Measurements from ENCODE around the gene ERP29.
"Not testable (repeated sequence)": the region's sequence is repeated elsewhere in the genome, so short reads cannot be mapped to it uniquely, and the experiment has no call there.

Gene ERP29

GRCh38 chr12:111995782-111996480, 17.3 kb upstream of the ERP29 start:
- Histone ChIP-seq H3K23ac (ENCODE audit: low read depth, low read length, poor library complexity) (no peak overlapping the region), H3K79me1 (ENCODE audit: low read depth, low read length) (no peaks in the 10 kb centered on the region), H3K4me1 (ENCODE audit: control insufficient read depth in 2 of 2, insufficient read depth in 1 of 2, low read depth in 1 of 2, low read length in 2 of 2) (no peaks in the 10 kb centered on the region), H3K4me2 (ENCODE audit: insufficient read depth, low read length, poor library complexity, severe bottlenecking) (no peak overlapping the region), H3K9me3 (replicated peaks in 1 of 2; ENCODE audit: control insufficient read depth in 2 of 2, insufficient read depth in 1 of 2, low read depth in 1 of 2, low read length in 2 of 2) (no peaks in the 10 kb centered on the region), H3K36me3 (replicated peaks in 1 of 2; ENCODE audit: control insufficient read depth in 2 of 2, insufficient read depth in 2 of 2, low read length in 2 of 2) (peaks cover 0 to 4% of the 10 kb centered on the region in 2 donors), H3K9ac (ENCODE audit: low read depth, low read length, poor library complexity) (no peak overlapping the region), H2AFZ (ENCODE audit: low read length) (no peak overlapping the region), H2BK15ac (ENCODE audit: low read length) (no peak overlapping the region), H3K27ac (replicated peaks; ENCODE audit: low read length) (no peak overlapping the region), H4K91ac (ENCODE audit: low read depth, low read length, poor library complexity) (no peak overlapping the region), H2BK12ac (ENCODE audit: low read length) (no peak overlapping the region), H2BK5ac (ENCODE audit: low read length) (no peak overlapping the region), H3K27me3 (ENCODE audit: control insufficient read depth in 3 of 3, insufficient read depth in 3 of 3, low read depth in 1 of 3, low read length in 3 of 3) (no peaks in the 10 kb centered on the region), H3K4ac (ENCODE audit: low read length) (no peak overlapping the region), H4K8ac (ENCODE audit: low read depth, low read length) (no peak overlapping the region), H3K14ac (ENCODE audit: low read length) (no peak overlapping the region), H2AK5ac (ENCODE audit: low read depth, low read length) (no peak overlapping the region), H3K4me3 (ENCODE audit: low read length in 2 of 2) (no peak overlapping the region), H2BK120ac (ENCODE audit: low read depth, low read length) (no peak overlapping the region), H3K18ac (ENCODE audit: low read length) (no peak overlapping the region)
- no peak for DNase-seq (ENCODE audit: low spot score)
- no CpG with 5 or more reads among the region's 1 CpG for WGBS, 2 donors (ENCODE audit: extremely low coverage in 2 of 2, insufficient read length in 2 of 2, insufficient replicate concordance in 1 of 2)

- no peak overlapping the region for H3K4ac ChIP-seq (ENCODE audit: low read length)
- H3K79me1 ChIP-seq (ENCODE audit: low read depth, low read length), result no peaks in the 10 kb centered on the region
These were observed 15.9 kb upstream of the ERP29 start for GRCh38 chr12:111997300-111997699.

GRCh38 chr12:111998015-111998414, 15.2 kb upstream of the ERP29 start:
- Histone ChIP-seq H2AK5ac (ENCODE audit: low read depth, low read length) (no peak overlapping the region), H3K14ac (ENCODE audit: low read length) (no peak overlapping the region), H2BK15ac (ENCODE audit: low read length) (no peak overlapping the region), H3K4ac (ENCODE audit: low read length) (no peak overlapping the region), H4K8ac (ENCODE audit: low read depth, low read length) (no peak overlapping the region), H3K9ac (ENCODE audit: low read depth, low read length, poor library complexity) (no peak overlapping the region), H3K9me3 (replicated peaks in 1 of 2; ENCODE audit: control insufficient read depth in 2 of 2, insufficient read depth in 1 of 2, low read depth in 1 of 2, low read length in 2 of 2) (no peaks in the 10 kb centered on the region), H3K79me1 (ENCODE audit: low read depth, low read length) (no peaks in the 10 kb centered on the region), H2BK12ac (ENCODE audit: low read length) (no peak overlapping the region), H3K36me3 (replicated peaks in 1 of 2; ENCODE audit: control insufficient read depth in 2 of 2, insufficient read depth in 2 of 2, low read length in 2 of 2) (peaks cover 0 to 19% of the 10 kb centered on the region in 2 donors), H2BK120ac (ENCODE audit: low read depth, low read length) (no peak overlapping the region), H2AFZ (ENCODE audit: low read length) (no peak overlapping the region), H2BK5ac (ENCODE audit: low read length) (no peak overlapping the region), H3K4me3 (ENCODE audit: low read length in 2 of 2) (no peak overlapping the region), H3K4me2 (ENCODE audit: insufficient read depth, low read length, poor library complexity, severe bottlenecking) (no peak overlapping the region), H3K27ac (replicated peaks; ENCODE audit: low read length) (no peak overlapping the region), H3K27me3 (ENCODE audit: control insufficient read depth in 3 of 3, insufficient read depth in 3 of 3, low read depth in 1 of 3, low read length in 3 of 3) (no peaks in the 10 kb centered on the region), H4K91ac (ENCODE audit: low read depth, low read length, poor library complexity) (no peak overlapping the region), H3K23ac (ENCODE audit: low read depth, low read length, poor library complexity) (no peak overlapping the region), H3K4me1 (ENCODE audit: control insufficient read depth in 2 of 2, insufficient read depth in 1 of 2, low read depth in 1 of 2, low read length in 2 of 2) (no peaks in the 10 kb centered on the region), H3K18ac (ENCODE audit: low read length) (no peak overlapping the region)
- no CpG with 5 or more reads among the region's 4 CpGs for WGBS, 2 donors (ENCODE audit: extremely low coverage in 2 of 2, insufficient read length in 2 of 2, insufficient replicate concordance in 1 of 2)
- no peak for DNase-seq (ENCODE audit: low spot score)

More at GRCh38 chr12:111997300-111997699, 15.9 kb upstream of the ERP29 start:
- Histone ChIP-seq H3K9ac (ENCODE audit: low read depth, low read length, poor library complexity) (no peak overlapping the region), H3K18ac (ENCODE audit: low read length) (no peak overlapping the region), H3K9me3 (replicated peaks in 1 of 2; ENCODE audit: control insufficient read depth in 2 of 2, insufficient read depth in 1 of 2, low read depth in 1 of 2, low read length in 2 of 2) (no peaks in the 10 kb centered on the region), H3K27ac (replicated peaks; ENCODE audit: low read length) (no peak overlapping the region), H3K27me3 (ENCODE audit: control insufficient read depth in 3 of 3, insufficient read depth in 3 of 3, low read depth in 1 of 3, low read length in 3 of 3) (no peaks in the 10 kb centered on the region), H4K91ac (ENCODE audit: low read depth, low read length, poor library complexity) (no peak overlapping the region), H2BK5ac (ENCODE audit: low read length) (no peak overlapping the region), H2BK12ac (ENCODE audit: low read length) (no peak overlapping the region), H3K23ac (ENCODE audit: low read depth, low read length, poor library complexity) (no peak overlapping the region), H3K4me2 (ENCODE audit: insufficient read depth, low read length, poor library complexity, severe bottlenecking) (no peak overlapping the region), H3K4me3 (ENCODE audit: low read length in 2 of 2) (no peak overlapping the region), H3K4me1 (ENCODE audit: control insufficient read depth in 2 of 2, insufficient read depth in 1 of 2, low read depth in 1 of 2, low read length in 2 of 2) (no peaks in the 10 kb centered on the region), H4K8ac (ENCODE audit: low read depth, low read length) (no peak overlapping the region), H2BK120ac (ENCODE audit: low read depth, low read length) (no peak overlapping the region), H3K36me3 (replicated peaks in 1 of 2; ENCODE audit: control insufficient read depth in 2 of 2, insufficient read depth in 2 of 2, low read length in 2 of 2) (peaks cover 0 to 12% of the 10 kb centered on the region in 2 donors), H2AK5ac (ENCODE audit: low read depth, low read length) (no peak overlapping the region), H2BK15ac (ENCODE audit: low read length) (no peak overlapping the region), H3K14ac (ENCODE audit: low read length) (no peak overlapping the region), H2AFZ (ENCODE audit: low read length) (no peak overlapping the region)
- no CpG with 5 or more reads among the region's 2 CpGs for WGBS, 2 donors (ENCODE audit: extremely low coverage in 2 of 2, insufficient read length in 2 of 2, insufficient replicate concordance in 1 of 2)
- DNase-seq (ENCODE audit: low spot score), result no peak

- not testable (repeated sequence) for H2BK5ac ChIP-seq (ENCODE audit: low read length); H3K23ac ChIP-seq (ENCODE audit: low read depth, low read length, poor library complexity); H2AK5ac ChIP-seq (ENCODE audit: low read depth, low read length); H3K4ac ChIP-seq (ENCODE audit: low read length); H3K4me2 ChIP-seq (ENCODE audit: insufficient read depth, low read length, poor library complexity, severe bottlenecking); H4K8ac ChIP-seq (ENCODE audit: low read depth, low read length); H2AFZ ChIP-seq (ENCODE audit: low read length); H2BK15ac ChIP-seq (ENCODE audit: low read length); H3K9me3 ChIP-seq (replicated peaks in 1 of 2; ENCODE audit: control insufficient read depth in 2 of 2, insufficient read depth in 1 of 2, low read depth in 1 of 2, low read length in 2 of 2); H3K14ac ChIP-seq (ENCODE audit: low read length); H3K18ac ChIP-seq (ENCODE audit: low read length); H3K9ac ChIP-seq (ENCODE audit: low read depth, low read length, poor library complexity); H4K91ac ChIP-seq (ENCODE audit: low read depth, low read length, poor library complexity); H3K79me1 ChIP-seq (ENCODE audit: low read depth, low read length); H3K27ac ChIP-seq (replicated peaks; ENCODE audit: low read length); H3K4me1 ChIP-seq (ENCODE audit: control insufficient read depth in 2 of 2, insufficient read depth in 1 of 2, low read depth in 1 of 2, low read length in 2 of 2); DNase-seq (ENCODE audit: low spot score); H2BK12ac ChIP-seq (ENCODE audit: low read length); H3K27me3 ChIP-seq (ENCODE audit: control insufficient read depth in 3 of 3, insufficient read depth in 3 of 3, low read depth in 1 of 3, low read length in 3 of 3); H2BK120ac ChIP-seq (ENCODE audit: low read depth, low read length); H3K4me3 ChIP-seq (ENCODE audit: low read length in 2 of 2)
- no CpG with 5 or more reads among the region's 9 CpGs for WGBS, 2 donors (ENCODE audit: extremely low coverage in 2 of 2, insufficient read length in 2 of 2, insufficient replicate concordance in 1 of 2)
- H3K36me3 ChIP-seq (replicated peaks in 1 of 2; ENCODE audit: control insufficient read depth in 2 of 2, insufficient read depth in 2 of 2, low read length in 2 of 2), result peaks cover 0 to 26% of the 10 kb centered on the region in 2 donors
These were observed 14.1 kb upstream of the ERP29 start for GRCh38 chr12:111999129-111999528.
